H1 (cell line): ENCODE data around the gene KRT85. TPM values are rescaled to one million over a fixed set of nuclear protein-coding genes. Genes with fewer than 3 reads are reported as not detected.

Experiments used
- CTCF ChIA-PET: fragments of 300-600 bp; sonication (Branson Sonifier 250); formaldehyde crosslinking; loops from one replicate; lab custom pipeline; 2021; ENCODE audit not compliant: partially characterized antibody; lab: Charles Lee
- POLR2A ChIA-PET: fragments of 300-600 bp; sonication (Branson Sonifier 250); formaldehyde crosslinking; loops from one replicate; lab custom pipeline; 2021; ENCODE audit warnings: inconsistent platforms; ENCODE audit not compliant: partially characterized antibody; lab: Charles Lee
- DNase-seq, 2 experiments: peaks; one replicate each; pipeline versions ENCODE4 v3.0.0 to v3.0.0-alpha.2; 2010 to 2022; ENCODE audit warnings: low spot score in 2 of 2, low read depth in 1 of 2, mixed read lengths in 1 of 2
- FAIRE-seq: peaks from 2 replicates; lab custom pipeline; 2011; peaks lifted over from hg19 to GRCh38; lab: Jason Lieb, UNC
- H2AFZ ChIP-seq: 2 replicates; pipeline ENCODE4 v1.8.1; 2012; ENCODE audit warnings: low read length, inconsistent platforms
- H2AK5ac ChIP-seq: 2 replicates; pipeline ENCODE4 v1.6.1; 2013; ENCODE audit warnings: low read depth, low read length
- H2BK120ac ChIP-seq: replicated peaks from 2 replicates; pipeline ENCODE3; 2013; ENCODE audit warnings: low read depth, low read length, inconsistent platforms
- H2BK12ac ChIP-seq: 2 replicates; pipeline ENCODE4 v1.6.1; 2013; ENCODE audit warnings: low read depth, low read length
- H2BK15ac ChIP-seq: 2 replicates; pipeline ENCODE4 v1.6.1; 2013; ENCODE audit warnings: low read length
- H2BK20ac ChIP-seq: 2 replicates; pipeline ENCODE4 v1.6.1; 2013; ENCODE audit warnings: low read length
- H2BK5ac ChIP-seq: 2 replicates; pipeline ENCODE4 v1.6.1; 2013; ENCODE audit warnings: low read depth, low read length
- H3K14ac ChIP-seq: 2 replicates; pipeline ENCODE4 v1.6.1; 2013; ENCODE audit warnings: inconsistent platforms; ENCODE audit not compliant: insufficient read length
- H3K18ac ChIP-seq: 2 replicates; pipeline ENCODE4 v1.6.1; 2013; ENCODE audit warnings: low read length; ENCODE audit errors: extremely low read depth
- H3K23ac ChIP-seq: 2 replicates; pipeline ENCODE4 v1.6.1; 2013; ENCODE audit warnings: inconsistent platforms; ENCODE audit not compliant: insufficient read length
- H3K23me2 ChIP-seq: 2 replicates; pipeline ENCODE4 v1.6.1; 2013; ENCODE audit warnings: low read depth, low read length
- H3K27ac ChIP-seq: 2 replicates; pipeline ENCODE4 v1.6.1; 2011; ENCODE audit warnings: low read depth, low read length, inconsistent platforms
- H3K27me3 ChIP-seq, 4 experiments: replicated peaks in 1 of 4; 1 replicate in 1 of 4; 2 replicates in 3 of 4; pipeline versions ENCODE4 v1.6.1 to v1.8.1; 2011 to 2013; ENCODE audit warnings: low read length in 3 of 4, mild to moderate bottlenecking in 3 of 4, inconsistent platforms in 2 of 4, mixed read lengths in 2 of 4, moderate library complexity in 1 of 4; ENCODE audit not compliant: control insufficient read depth in 3 of 4, insufficient read depth in 3 of 4; ENCODE audit errors: extremely low read depth in 1 of 4
- H3K36me3 ChIP-seq, 4 experiments: 2 replicates each; pipeline versions ENCODE4 v1.6.1 to v1.8.1; 2011 to 2013; ENCODE audit warnings: mild to moderate bottlenecking in 4 of 4, low read length in 3 of 4, moderate library complexity in 2 of 4, control low read depth in 1 of 4, inconsistent platforms in 1 of 4; ENCODE audit not compliant: insufficient read depth in 4 of 4, control insufficient read depth in 2 of 4
- H3K4ac ChIP-seq: replicated peaks from 2 replicates; pipeline ENCODE3; 2013; ENCODE audit warnings: low read length, low read depth, mixed read lengths, inconsistent platforms; ENCODE audit not compliant: insufficient read length
- H3K4me1 ChIP-seq, 4 experiments: replicated peaks in 1 of 4; 1 replicate in 1 of 4; 2 replicates in 3 of 4; pipeline versions ENCODE4 v1.6.1 to v1.8.1; 2011 to 2013; ENCODE audit warnings: low read length in 3 of 4, inconsistent platforms in 2 of 4, mixed read lengths in 1 of 4; ENCODE audit not compliant: insufficient read depth in 4 of 4, control insufficient read depth in 3 of 4
- H3K4me2 ChIP-seq, 2 experiments: 2 replicates each; pipeline versions ENCODE4 v1.6.1 to v1.8.1; 2011 to 2013; ENCODE audit warnings: low read depth in 2 of 2, low read length in 2 of 2, control low read depth in 1 of 2, inconsistent platforms in 1 of 2, mild to moderate bottlenecking in 1 of 2; ENCODE audit not compliant: insufficient read depth in 1 of 2
- H3K4me3 ChIP-seq, 4 experiments: fragments of 200-600, 300-600 bp in 1 of 4; sonication (generic), shearing (Covaris generic), sonication (Bioruptor Twin) in 1 of 4; 2 replicates each; pipeline versions ENCODE4 v1.5.1 to v1.8.1; 2011 to 2016; ENCODE audit warnings: low read length in 4 of 4, low read depth in 3 of 4, control low read depth in 2 of 4, inconsistent platforms in 2 of 4, mild to moderate bottlenecking in 2 of 4, mixed read lengths in 1 of 4, moderate library complexity in 1 of 4; ENCODE audit not compliant: insufficient read depth in 2 of 4; ENCODE audit errors: extremely low read depth in 1 of 4
- H3K56ac ChIP-seq: replicated peaks from 2 replicates; pipeline ENCODE3; 2013; ENCODE audit warnings: low read depth, mild to moderate bottlenecking, mixed read lengths, low read length, inconsistent platforms; ENCODE audit not compliant: insufficient read length
- H3K79me1 ChIP-seq: 2 replicates; pipeline ENCODE4 v1.6.1; 2013; ENCODE audit warnings: low read depth, low read length, control low read depth
- H3K79me2 ChIP-seq, 2 experiments: 2 replicates each; pipeline versions ENCODE4 v1.6.1 to v1.8.1; 2012 to 2013; ENCODE audit warnings: low read length in 2 of 2, mild to moderate bottlenecking in 2 of 2, inconsistent platforms in 1 of 2; ENCODE audit not compliant: insufficient read depth in 2 of 2, control insufficient read depth in 1 of 2
- H3K9ac ChIP-seq, 4 experiments: replicated peaks in 1 of 4; 1 replicate in 1 of 4; 2 replicates in 3 of 4; pipeline versions ENCODE4 v1.6.1 to v1.8.1; 2011 to 2013; ENCODE audit warnings: low read depth in 3 of 4, low read length in 3 of 4, control low read depth in 2 of 4, mild to moderate bottlenecking in 2 of 4, moderate library complexity in 2 of 4, inconsistent platforms in 1 of 4; ENCODE audit errors: extremely low read depth in 1 of 4
- H3K9me3 ChIP-seq, 2 experiments: 2 replicates each; pipeline versions ENCODE4 v1.6.1 to v1.8.1; 2012 to 2013; ENCODE audit warnings: mild to moderate bottlenecking in 2 of 2, moderate library complexity in 2 of 2, control low read depth in 1 of 2, inconsistent platforms in 1 of 2, low read depth in 1 of 2, low read length in 1 of 2, mixed read lengths in 1 of 2; ENCODE audit not compliant: insufficient read depth in 2 of 2
- H4K20me1 ChIP-seq, 2 experiments: replicated peaks in 1 of 2; 2 replicates each; pipeline versions ENCODE3 to v1.8.1; 2011 to 2013; ENCODE audit warnings: inconsistent platforms in 2 of 2, low read length in 2 of 2, mild to moderate bottlenecking in 1 of 2; ENCODE audit not compliant: insufficient read depth in 2 of 2, control insufficient read depth in 1 of 2
- H4K5ac ChIP-seq: 2 replicates; pipeline ENCODE4 v1.6.1; 2013; ENCODE audit warnings: low read length, low read depth, mixed read lengths, inconsistent platforms; ENCODE audit not compliant: insufficient read length
- H4K8ac ChIP-seq: 2 replicates; pipeline ENCODE4 v1.8.0; 2013; ENCODE audit warnings: mild to moderate bottlenecking, moderate library complexity, low read length, inconsistent platforms; ENCODE audit not compliant: insufficient read depth; ENCODE audit errors: extremely low read depth
- H4K91ac ChIP-seq: replicated peaks from 2 replicates; pipeline ENCODE3; 2013; ENCODE audit warnings: low read length, mixed read lengths, inconsistent platforms; ENCODE audit not compliant: insufficient read length
- BACH1 ChIP-seq: IDR thresholded peaks from 2 replicates; pipeline ENCODE4 v1.6.1; 2012; ENCODE audit warnings: low read length, improper control_type of control experiment
- BCL11A ChIP-seq, 2 experiments: IDR thresholded peaks; one replicate each; pipeline ENCODE4 v1.6.1; 2011; ENCODE audit warnings: low read depth in 2 of 2, low read length in 2 of 2, mild to moderate bottlenecking in 2 of 2
- BRCA1 ChIP-seq: IDR thresholded peaks from 2 replicates; pipeline ENCODE4 v1.6.1; 2012; ENCODE audit warnings: low read depth, low read length, improper control_type of control experiment
- CREB1 ChIP-seq: IDR thresholded peaks from 2 replicates; pipeline ENCODE4 v1.6.1; 2012; ENCODE audit warnings: inconsistent platforms
- POLR2A ChIP-seq, 2 experiments: IDR thresholded peaks; 1 replicate in 1 of 2; 2 replicates in 1 of 2; pipeline ENCODE4 v1.6.1; 2011; ENCODE audit warnings: low read depth in 2 of 2, low read length in 2 of 2, mild to moderate bottlenecking in 2 of 2; ENCODE audit errors: control extremely low read depth in 1 of 2
- POU5F1 ChIP-seq: IDR thresholded peaks from 2 replicates; pipeline ENCODE4 v1.6.1; 2011; ENCODE audit warnings: low read depth, mild to moderate bottlenecking, low read length, moderate library complexity
- RBBP5 ChIP-seq: IDR thresholded peaks from 2 replicates; pipeline ENCODE4 v1.7.1; 2012; ENCODE audit warnings: low read depth, mild to moderate bottlenecking, inconsistent platforms, low read length, moderate library complexity, borderline replicate concordance
- RFX5 ChIP-seq: IDR thresholded peaks from 2 replicates; pipeline ENCODE4 v1.6.1; 2011; ENCODE audit warnings: low read depth, low read length, improper control_type of control experiment, borderline replicate concordance
- SIN3A ChIP-seq, 2 experiments: IDR thresholded peaks in 1 of 2; conservative IDR thresholded peaks in 1 of 2; 2 replicates each; pipeline ENCODE4 v1.6.1; 2011 to 2012; ENCODE audit warnings: low read length in 2 of 2, improper control_type of control experiment in 1 of 2, low read depth in 1 of 2, mild to moderate bottlenecking in 1 of 2
- SIRT6 ChIP-seq: IDR thresholded peaks from one replicate; pipeline ENCODE4 v1.7.1; 2012; ENCODE audit warnings: low read length, inconsistent platforms
- SIX5 ChIP-seq: IDR thresholded peaks from 2 replicates; pipeline ENCODE4 v1.6.1; 2011; ENCODE audit warnings: mild to moderate bottlenecking, low read depth, low read length
- SRF ChIP-seq: IDR thresholded peaks from 2 replicates; pipeline ENCODE4 v1.6.1; 2011; ENCODE audit warnings: mild to moderate bottlenecking, low read depth, low read length, moderate library complexity
- SUZ12 ChIP-seq: fragments of 200-600 bp; sonication (generic); IDR thresholded peaks from 2 replicates; pipeline ENCODE4 v1.6.1; 2012; ENCODE audit warnings: mild to moderate bottlenecking, inconsistent platforms, low read length, moderate library complexity, mixed read lengths
- TAF7 ChIP-seq: optimal IDR thresholded peaks from 2 replicates; pipeline ENCODE3; 2011; ENCODE audit warnings: low read depth, mild to moderate bottlenecking, inconsistent platforms, low read length, moderate library complexity, borderline replicate concordance
- WGBS, 2 experiments: shearing (Covaris generic) in 1 of 2; methylation state at CpG; one replicate each; pipeline versions ENCODE4 v1.1.6 to v1.1.7; 2013 to 2015; ENCODE audit warnings: low lambda C conversion rate in 2 of 2, mixed read lengths in 2 of 2, inconsistent platforms in 1 of 2, low coverage in 1 of 2, missing lambda C conversion rate in 1 of 2; ENCODE audit not compliant: insufficient replicate concordance in 2 of 2, insufficient coverage in 1 of 2, insufficient read length in 1 of 2; ENCODE audit errors: extremely low coverage in 1 of 2, missing lambda C conversion rate in 1 of 2; 5-methylcytosine and 5-hydroxymethylcytosine counted together
- polyA plus RNA-seq, 7 experiments: library from polyadenylated mRNA; depleted of rRNA in 3 of 7; stranded (reverse) in 5 of 7; unstranded in 2 of 7; fragments of >200 nt in 5 of 7; fragments of 200-250 nt in 2 of 7; gene quantifications; 1 replicate in 5 of 7; 2 replicates in 1 of 7; 4 replicates in 1 of 7; pipeline versions ENCODE4 v1.2.1 to v1.2.3, GENCODE V29; 2011 to 2013; ENCODE audit warnings: missing spikeins in 2 of 7, mixed read lengths in 2 of 7
- total RNA-seq: library from RNA; stranded (reverse); fragmentation: NEBNext Ultra II Directional; extraction: Animal tissue kit (Norgen Biotek cat#: 25700); gene quantifications from 2 replicates; pipeline ENCODE4 v1.2.1, GENCODE V29; 2021

Gene KRT85
- total and polyA plus RNA-seq, 2 of the 8 experiments (the other 6 are each of a cell fraction or from before 2014, with no cell fraction given) = not detected

- DNase-seq (no peak), FAIRE-seq (no peak)
- H3K4me1 ChIP-seq = peaks cover 0 to 3% (median 0%) of the 10 kb centered on the region in 4 experiments; a peak in 1 of 7 replicates
- H3K79me1 ChIP-seq = no peaks in the 10 kb centered on the region
- no peak overlapping the region for H3K4me2 ChIP-seq
- 0 out of 2 replicates have a peak overlapping the region, but pooled peaks have one; percentile 63 for H2BK5ac ChIP-seq
- ChIA-PET POLR2A (no interaction called here), CTCF (interaction anchor here (1.0 to 10.9 kb wide), 13 partner anchors 10 to 532 kb away, joined by 3 to 126 read pairs (median 5); no protein-coding TSS in a partner anchor)
- H3K23me2 ChIP-seq = no peaks in the 10 kb centered on the region
- 86% methylated on average over 10 of the region's 10 CpGs; no CpG with 5 or more reads in 1 of the 2 experiments for WGBS, 2 experiments
- H3K4ac ChIP-seq = no peak overlapping the region
- H3K56ac ChIP-seq = no peak overlapping the region
- H3K14ac ChIP-seq = no peak overlapping the region
- no peak overlapping the region for H2AK5ac ChIP-seq
- H3K18ac ChIP-seq = no peak overlapping the region; the same call in 1 of the 2 replicates
- no peak overlapping the region for H3K27ac ChIP-seq
- H3K79me2 ChIP-seq = no peaks in the 10 kb centered on the region
- no peaks in the 10 kb centered on the region for H4K20me1 ChIP-seq
- H4K91ac ChIP-seq = no peak overlapping the region
- H4K8ac ChIP-seq = no peak overlapping the region
- H3K36me3 ChIP-seq = no peaks in the 10 kb centered on the region
- no peak overlapping the region for H3K23ac ChIP-seq
- no peak overlapping the region for H4K5ac ChIP-seq
- H3K4me3 ChIP-seq = no peak overlapping the region
- H2BK20ac ChIP-seq = no peak overlapping the region
- no peak overlapping the region for H2BK15ac ChIP-seq
- no peaks in the 10 kb centered on the region for H3K9me3 ChIP-seq
- H2BK12ac ChIP-seq = no peak overlapping the region
- H2AFZ ChIP-seq = 0 out of 2 replicates have a peak overlapping the region, but pooled peaks have one; percentile 16
- no peak overlapping the region for H2BK120ac ChIP-seq
- no peaks in the 10 kb centered on the region for H3K27me3 ChIP-seq
- no peak overlapping the region for H3K9ac ChIP-seq
- TF ChIP-seq TAF7 (no peak), RBBP5 (no peak), RFX5 (no peak), POLR2A (IDR thresholded peaks at IDR 0.05; ENCODE audit: control extremely low read depth in 1 of 2, low read depth in 2 of 2, low read length in 2 of 2) (no peak), SIX5 (no peak), BACH1 (no peak), POU5F1 (no peak), CREB1 (no peak), SIN3A (conservative IDR thresholded peaks at IDR 0.05 in 1 of 2, IDR thresholded peaks at IDR 0.05 in 1 of 2; ENCODE audit: low read depth in 1 of 2, low read length in 2 of 2) (no peak), BRCA1 (no peak), SIRT6 (no peak), BCL11A (IDR thresholded peaks at IDR 0.05; ENCODE audit: low read depth in 2 of 2, low read length in 2 of 2) (no peak), SRF (no peak), SUZ12 (no peak)
Measured at GRCh38 chr12:52338241-52338960, 28.9 kb downstream of the KRT85 start.
